Fibroblast of lung (primary cell): ENCODE results near the gene LILRB5. TPM values are rescaled to one million over a fixed set of nuclear protein-coding genes. Genes with fewer than 3 reads are reported as not detected.

Experiments
- DNase-seq, 2 donors: peaks; one replicate each; pipeline versions ENCODE4 v3.0.0 to v3.0.0-alpha.2; 2010; ENCODE audit warnings: low read depth in 2 of 2
- H2AFZ ChIP-seq: 2 replicates; pipeline ENCODE4 v1.5.1; 2012; ENCODE audit warnings: low read length, control low read depth, inconsistent platforms
- H3K27ac ChIP-seq: 2 replicates; pipeline ENCODE4 v1.5.1; 2011; ENCODE audit warnings: low read length, control low read depth; ENCODE audit not compliant: insufficient read depth
- H3K27me3 ChIP-seq: 2 replicates; pipeline ENCODE4 v1.5.1; 2011; ENCODE audit warnings: mild to moderate bottlenecking, low read length; ENCODE audit not compliant: control insufficient read depth, insufficient read depth
- H3K36me3 ChIP-seq: 2 replicates; pipeline ENCODE4 v1.5.1; 2011; ENCODE audit warnings: low read length; ENCODE audit not compliant: control insufficient read depth, insufficient read depth
- H3K4me1 ChIP-seq: 2 replicates; pipeline ENCODE4 v1.5.1; 2011; ENCODE audit warnings: low read length; ENCODE audit not compliant: control insufficient read depth, insufficient read depth; ENCODE audit errors: extremely low read depth
- H3K4me2 ChIP-seq: 2 replicates; pipeline ENCODE4 v1.5.1; 2011; ENCODE audit warnings: low read length, control low read depth; ENCODE audit not compliant: insufficient read depth; ENCODE audit errors: extremely low read depth
- H3K4me3 ChIP-seq, 4 experiments: fragments of 200-600 bp in 1 of 4; sonication (generic) in 1 of 4; replicated peaks in 1 of 4; 2 replicates each; pipeline ENCODE4 v1.5.1; 2011 to 2016; ENCODE audit warnings: low read length in 4 of 4, low read depth in 3 of 4, mild to moderate bottlenecking in 3 of 4, control low read depth in 2 of 4, inconsistent platforms in 1 of 4, mixed read lengths in 1 of 4; ENCODE audit not compliant: insufficient read depth in 1 of 4; ENCODE audit errors: control extremely low read depth in 1 of 4
- H3K79me2 ChIP-seq: 2 replicates; pipeline ENCODE4 v1.5.1; 2012; ENCODE audit warnings: mild to moderate bottlenecking, low read length, inconsistent platforms; ENCODE audit not compliant: control insufficient read depth, insufficient read depth
- H3K9ac ChIP-seq: 2 replicates; pipeline ENCODE4 v1.5.1; 2011; ENCODE audit warnings: mild to moderate bottlenecking, low read length, control low read depth; ENCODE audit not compliant: insufficient read depth
- H3K9me3 ChIP-seq: 2 replicates; pipeline ENCODE4 v1.5.1; 2012; ENCODE audit warnings: low read depth, low read length; ENCODE audit not compliant: control insufficient read depth, insufficient read depth
- H4K20me1 ChIP-seq: 2 replicates; pipeline ENCODE4 v1.5.1; 2011; ENCODE audit warnings: low read length; ENCODE audit not compliant: control insufficient read depth, insufficient read depth; ENCODE audit errors: extremely low read depth
- CTCF ChIP-seq, 2 donors: IDR thresholded peaks in 1 of 2; conservative IDR thresholded peaks in 1 of 2; 1 replicate in 1 of 2; 2 replicates in 1 of 2; pipeline ENCODE4 v1.5.1; 2011 to 2012; ENCODE audit warnings: low read length in 2 of 2, control low read depth in 1 of 2, inconsistent platforms in 1 of 2, low read depth in 1 of 2, mild to moderate bottlenecking in 1 of 2
- EZH2 ChIP-seq: IDR thresholded peaks from 2 replicates; pipeline ENCODE4 v1.5.1; 2012; ENCODE audit warnings: low read length, control low read depth, mild to moderate bottlenecking; ENCODE audit errors: missing control alignments
- polyA plus RNA-seq, 2 donors: library from polyadenylated mRNA; depleted of rRNA in 1 of 2; stranded (reverse) in 1 of 2; unstranded in 1 of 2; fragments of >200 nt; gene quantifications; 2 replicates each; pipeline ENCODE4 v1.2.1, GENCODE V29; 2011 to 2012; ENCODE audit warnings: missing spikeins in 1 of 2
- total RNA-seq: library from RNA; depleted of rRNA; stranded (reverse); fragments of >200 nt; gene quantifications from 2 replicates; pipeline ENCODE4 v1.2.1, GENCODE V29; 2014

The LILRB5 gene
- total and polyA plus RNA-seq, 2 donors (not counting 1 experiment from before 2014, with no cell fraction given) = not detected

DNA sequence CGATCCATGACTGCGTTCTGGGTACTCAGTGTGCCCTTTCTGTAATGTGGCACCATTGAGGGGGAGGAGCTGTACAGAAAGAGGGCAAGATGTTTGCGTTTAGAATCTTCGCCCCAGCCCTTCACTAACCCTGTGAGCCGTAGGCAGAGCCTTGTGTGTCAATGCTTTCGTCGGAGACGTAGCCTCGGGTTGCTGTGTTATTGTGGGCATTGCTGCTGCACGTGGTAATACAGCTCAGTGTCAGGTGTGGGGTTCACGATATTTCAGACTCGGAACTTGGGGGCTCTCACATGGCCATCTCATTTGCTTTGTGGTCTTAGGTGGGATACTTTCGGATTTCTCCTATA, 50.3 kb downstream of the LILRB5 start:
- H3K27ac ChIP-seq = no peak overlapping the region
- TF ChIP-seq EZH2 (no peak), CTCF (conservative IDR thresholded peaks at IDR 0.05 in 1 of 2, IDR thresholded peaks at IDR 0.05 in 1 of 2; ENCODE audit: low read depth in 1 of 2, low read length in 2 of 2) (no peak)
- no peak for DNase-seq
- no peaks in the 10 kb centered on the region for H3K9me3 ChIP-seq
- peaks cover 73% of the 10 kb centered on the region for H3K79me2 ChIP-seq
- H2AFZ ChIP-seq = no peak overlapping the region
- peaks cover 36% of the 10 kb centered on the region for H3K4me1 ChIP-seq
- peaks cover 34% of the 10 kb centered on the region for H3K36me3 ChIP-seq
- H4K20me1 ChIP-seq = peaks cover 5% of the 10 kb centered on the region
- H3K4me2 ChIP-seq = no peak overlapping the region
- H3K9ac ChIP-seq = no peak overlapping the region
- no peak overlapping the region for H3K4me3 ChIP-seq
- no peaks in the 10 kb centered on the region for H3K27me3 ChIP-seq

GRCh38 chr19:54206030-54206830, 50.8 kb downstream of the LILRB5 start:
- Histone ChIP-seq H3K79me2 (peaks cover 76% of the 10 kb centered on the region), H3K9ac (no peak overlapping the region), H3K4me1 (peaks cover 38% of the 10 kb centered on the region), H3K36me3 (peaks cover 34% of the 10 kb centered on the region), H3K27me3 (no peaks in the 10 kb centered on the region), H3K4me3 (no peak overlapping the region), H3K27ac (no peak overlapping the region), H2AFZ (no peak overlapping the region), H3K9me3 (no peaks in the 10 kb centered on the region), H4K20me1 (peaks cover 5% of the 10 kb centered on the region), H3K4me2 (no peak overlapping the region)
- DNase-seq = no peak
- TF ChIP-seq CTCF (conservative IDR thresholded peaks at IDR 0.05 in 1 of 2, IDR thresholded peaks at IDR 0.05 in 1 of 2; ENCODE audit: low read depth in 1 of 2, low read length in 2 of 2) = no peak
- no peak for TF ChIP-seq EZH2

GRCh38 chr19:54204767-54205468, 52.2 kb downstream of the LILRB5 start:
- peak overlapping the region; percentile 40 for H3K4me2 ChIP-seq
- H3K36me3 ChIP-seq = peaks cover 34% of the 10 kb centered on the region
- H3K4me1 ChIP-seq = peaks cover 34% of the 10 kb centered on the region

More at GRCh38 chr19:54204767-54205468, 52.2 kb downstream of the LILRB5 start:
- H3K79me2 ChIP-seq = peaks cover 79% of the 10 kb centered on the region
- peaks cover 5% of the 10 kb centered on the region for H4K20me1 ChIP-seq
- H3K4me3 ChIP-seq = peak overlapping the region in 1 of 4 experiments; percentile 21
- no peaks in the 10 kb centered on the region for H3K27me3 ChIP-seq
- H3K9ac ChIP-seq = no peak overlapping the region
- no peak for TF ChIP-seq CTCF (conservative IDR thresholded peaks at IDR 0.05 in 1 of 2, IDR thresholded peaks at IDR 0.05 in 1 of 2; ENCODE audit: low read depth in 1 of 2, low read length in 2 of 2)
- no peak for TF ChIP-seq EZH2
- no peak overlapping the region for H3K27ac ChIP-seq
- H3K9me3 ChIP-seq = no peaks in the 10 kb centered on the region
- no peak for DNase-seq
- no peak overlapping the region for H2AFZ ChIP-seq
